Muscle of back (tissue), 11 donors: ENCODE measurements around the gene TMEM222. TPM values are rescaled to one million over a fixed set of nuclear protein-coding genes. Genes with fewer than 3 reads are reported as not detected.

Experiments
- DNase-seq, 3 donors: peaks; one replicate each; pipeline versions ENCODE4 v3.0.0 to v3.0.0-alpha.2; 2013
- polyA plus RNA-seq, 10 donors: library from polyadenylated mRNA; unstranded; fragments of 120-200 nt; gene quantifications; one replicate each; pipeline ENCODE4 v1.2.1, GENCODE V29; 2013; ENCODE audit not compliant: insufficient read length in 10 of 10

The TMEM222 gene
- polyA plus RNA-seq, 10 donors, result 18.6 to 26.9 (median 23.6) TPM

DNA sequence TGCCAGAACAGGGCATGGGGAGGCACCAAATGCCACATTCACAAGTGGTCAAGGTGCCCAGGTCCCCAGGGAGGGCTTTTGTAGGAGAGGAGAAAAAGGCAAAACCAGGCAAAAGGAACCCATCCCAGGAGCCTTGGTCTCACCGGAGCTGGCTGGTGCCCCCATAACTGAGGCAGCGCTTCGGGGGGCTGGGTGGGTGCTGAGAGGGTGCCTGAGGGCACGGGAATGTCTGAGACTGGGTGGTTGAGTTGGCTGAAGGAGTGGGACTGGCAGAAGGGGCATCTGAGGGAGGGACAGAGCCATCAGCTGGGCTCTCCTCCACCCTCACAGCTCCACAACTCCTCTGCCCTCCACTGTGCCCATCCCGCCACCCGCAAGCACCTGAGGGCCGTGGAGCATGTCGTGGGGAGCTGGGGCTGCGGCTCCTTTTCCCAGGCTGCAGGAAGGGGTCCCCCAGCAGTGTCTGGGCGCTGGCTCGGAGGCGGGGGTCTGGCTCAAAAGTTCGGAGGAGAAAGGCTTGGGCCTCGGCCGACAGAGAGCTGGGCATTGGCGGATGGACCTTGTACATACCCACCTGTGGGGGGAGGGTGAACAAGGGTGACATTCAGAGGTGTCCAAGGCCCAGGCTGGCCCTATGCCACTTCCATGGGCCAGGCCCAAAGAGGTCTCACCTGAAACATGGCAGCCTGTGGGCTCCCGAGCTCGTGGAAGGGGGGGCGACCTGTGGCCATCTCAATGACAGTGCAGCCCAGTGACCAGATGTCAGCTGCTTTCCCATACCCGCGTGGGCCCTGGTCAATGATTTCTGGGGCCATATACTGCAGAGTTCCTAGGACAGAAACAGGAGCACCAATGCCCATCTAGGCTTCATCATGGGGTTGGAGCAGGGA, 36.3 kb downstream of the TMEM222 start:
- DNase-seq, result no peak

DNA sequence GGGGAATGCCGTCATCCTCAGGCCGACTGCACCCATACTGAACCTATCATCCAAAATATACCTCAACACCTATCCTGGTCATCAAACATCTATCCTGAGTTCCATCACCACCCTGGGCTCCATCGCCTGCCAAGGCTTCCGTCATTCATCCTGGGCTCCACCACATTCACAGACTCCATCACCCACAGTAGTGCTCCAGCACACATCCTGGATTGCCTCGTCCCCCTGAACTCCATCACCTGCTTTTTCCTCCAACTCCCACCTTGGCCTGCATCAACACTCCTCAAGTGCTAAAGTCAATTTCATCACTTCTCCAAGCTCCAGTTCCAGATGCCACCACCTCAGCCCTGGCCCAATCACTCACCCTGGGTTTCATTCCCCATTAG, 37.0 kb downstream of the TMEM222 start:
- DNase-seq, result no peak

DNA sequence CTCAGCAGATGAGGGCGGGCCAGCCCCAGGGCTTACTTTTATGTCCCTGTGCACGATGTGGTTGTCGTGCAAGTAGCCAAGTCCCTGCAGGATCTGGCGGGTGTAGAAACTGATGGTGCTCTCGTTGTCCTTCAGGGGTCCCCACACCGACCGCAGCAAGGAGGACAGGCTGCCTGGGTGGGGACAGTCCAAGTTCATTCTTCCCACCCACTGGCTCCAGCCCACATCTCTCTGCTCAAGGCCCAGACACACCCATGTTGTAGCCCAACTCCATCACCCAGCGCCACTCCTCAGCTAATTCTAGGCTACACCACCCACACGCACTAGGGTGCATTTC, 37.8 kb downstream of the TMEM222 start:
- DNase-seq, result no peak

GRCh38 chr1:27360159-27361043, 38.4 kb downstream of the TMEM222 start:
- DNase-seq, result no peak

- no peak for DNase-seq
Measured at GRCh38 chr1:27361044-27361402, 39.1 kb downstream of the TMEM222 start.

DNA sequence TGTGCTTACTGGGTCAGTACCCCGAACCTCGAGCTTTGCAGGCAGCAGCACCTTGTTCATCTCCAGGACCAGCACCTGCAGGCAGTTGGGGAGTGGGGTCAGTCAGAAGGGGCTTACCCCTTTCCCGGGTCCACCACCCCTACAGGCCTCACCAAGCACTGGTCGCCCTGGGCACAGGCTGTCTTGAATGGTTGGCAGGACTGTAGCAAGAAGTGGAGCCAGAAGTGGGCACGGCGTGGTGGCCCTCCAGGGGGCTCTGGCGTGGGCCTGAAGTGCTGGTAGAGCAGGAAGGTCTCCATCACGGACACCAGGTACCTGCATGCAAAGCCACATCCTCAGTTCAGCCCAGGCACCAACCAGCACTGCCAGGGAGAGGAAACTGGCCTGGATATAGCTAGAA, 39.6 kb downstream of the TMEM222 start:
- no peak for DNase-seq

DNA sequence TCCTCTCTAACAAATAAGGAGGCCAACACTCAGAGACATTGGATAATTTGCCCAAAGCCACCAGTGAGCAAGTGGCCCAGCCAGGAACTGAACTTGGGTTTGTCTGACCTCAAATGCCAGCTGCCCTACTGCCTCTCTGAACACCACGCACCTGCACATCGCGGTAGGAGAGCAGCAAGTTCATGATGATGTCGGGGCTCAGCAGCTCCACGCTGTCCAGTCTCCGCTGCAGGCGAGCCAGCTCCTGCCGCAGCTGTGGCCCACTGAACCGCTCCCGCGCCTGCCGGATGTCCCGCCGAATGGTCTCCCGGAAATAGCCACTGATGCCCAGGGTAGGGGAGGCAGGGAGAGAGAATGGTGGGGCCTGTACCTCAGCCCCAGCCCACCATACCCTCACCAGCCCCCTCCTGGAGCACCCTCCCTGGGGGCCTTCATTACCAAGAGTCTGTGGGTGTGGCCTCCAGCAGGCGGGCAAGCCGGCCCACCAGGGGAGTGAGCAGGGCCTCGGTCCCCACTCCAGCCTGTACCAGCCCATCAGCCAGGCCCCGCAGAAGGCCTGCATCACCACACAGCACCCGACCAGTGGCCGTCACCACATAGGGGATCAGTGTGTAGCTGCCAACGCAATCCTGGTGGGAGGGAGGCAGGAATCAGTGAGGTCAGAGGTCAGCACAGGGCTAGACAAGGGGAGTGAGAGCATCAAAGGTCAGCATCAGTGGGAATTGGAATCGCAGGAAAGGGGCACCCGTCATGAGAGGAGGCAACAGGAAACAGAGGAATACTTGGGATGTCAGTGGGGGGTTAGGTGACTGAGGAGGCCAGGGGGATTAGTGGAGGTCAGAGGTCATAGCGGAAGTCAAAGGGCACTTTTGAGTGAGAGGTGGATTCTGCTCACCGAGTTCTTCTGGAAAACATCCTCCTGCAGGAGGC, 42.1 kb downstream of the TMEM222 start:
- DNase-seq, result no peak

DNA sequence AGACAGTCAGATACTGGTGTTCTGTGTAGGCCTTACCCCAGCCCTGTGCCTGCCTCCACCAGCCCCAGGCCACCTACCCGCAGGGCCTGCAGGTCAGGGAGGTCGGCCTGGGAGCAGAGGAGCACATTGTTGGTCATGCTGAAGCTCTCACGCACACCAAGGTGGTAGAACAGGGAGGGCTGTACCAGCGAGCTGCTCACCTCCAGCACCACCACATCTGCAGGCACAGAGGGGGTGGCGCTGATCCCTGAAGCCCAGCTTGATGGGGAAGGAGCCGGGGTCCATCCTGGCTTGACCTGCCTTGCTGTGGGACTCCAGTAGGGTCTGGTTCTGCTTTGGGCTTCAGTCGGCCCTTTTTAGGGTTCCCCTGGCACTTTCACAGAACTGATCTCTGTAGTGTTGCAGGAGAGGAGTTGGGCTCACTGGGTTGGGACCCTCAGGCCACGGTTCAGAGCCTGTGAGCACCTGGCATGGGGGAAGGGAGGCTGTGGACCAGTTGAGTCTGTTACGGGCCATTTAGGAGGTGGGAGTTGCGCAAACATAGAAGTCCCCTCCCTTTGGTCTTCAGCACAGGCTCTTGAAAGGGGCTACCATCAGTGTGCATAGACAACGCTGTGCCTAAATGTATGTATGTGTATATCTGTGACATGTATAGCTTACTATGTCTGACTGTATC, 42.9 kb downstream of the TMEM222 start:
- DNase-seq, result no peak

DNA sequence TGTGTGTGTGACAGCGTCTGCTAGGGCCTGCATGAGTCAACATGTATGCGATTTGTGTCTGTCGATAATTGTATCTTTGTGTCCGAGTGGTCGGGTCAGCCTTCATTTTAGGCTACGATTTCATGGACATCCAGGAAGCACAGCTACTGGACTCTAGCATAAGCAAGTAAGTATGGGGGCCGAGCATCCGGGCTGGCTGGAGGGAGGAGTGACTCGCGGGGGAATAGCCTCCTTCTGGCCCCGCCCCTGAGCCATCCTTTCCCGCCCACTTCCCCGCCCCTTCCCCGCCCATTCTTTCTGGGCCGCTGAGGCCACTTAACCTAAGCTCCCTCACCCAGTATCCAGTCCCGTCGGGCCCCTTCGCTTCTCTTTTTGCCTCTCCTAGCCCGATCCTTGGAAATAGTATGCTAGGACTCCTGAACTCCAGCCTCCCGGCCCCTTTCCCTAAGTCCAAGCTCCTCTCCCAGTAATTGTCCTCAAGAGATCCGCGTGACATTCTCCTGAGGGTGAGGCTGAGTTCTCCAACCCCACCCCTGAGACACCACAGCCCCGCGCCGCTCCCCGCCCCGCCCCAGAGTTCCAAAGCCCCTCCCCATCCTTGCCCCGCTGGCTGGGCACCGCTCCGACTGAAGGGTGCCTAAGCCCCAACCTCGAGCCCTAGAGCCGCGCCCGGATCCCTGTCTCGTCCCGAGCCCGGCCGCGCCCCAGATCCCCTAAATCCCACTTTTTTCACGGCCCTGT, 43.6 kb downstream of the TMEM222 start:
- peak; percentile 86 to 94 (median 90) for DNase-seq

DNA sequence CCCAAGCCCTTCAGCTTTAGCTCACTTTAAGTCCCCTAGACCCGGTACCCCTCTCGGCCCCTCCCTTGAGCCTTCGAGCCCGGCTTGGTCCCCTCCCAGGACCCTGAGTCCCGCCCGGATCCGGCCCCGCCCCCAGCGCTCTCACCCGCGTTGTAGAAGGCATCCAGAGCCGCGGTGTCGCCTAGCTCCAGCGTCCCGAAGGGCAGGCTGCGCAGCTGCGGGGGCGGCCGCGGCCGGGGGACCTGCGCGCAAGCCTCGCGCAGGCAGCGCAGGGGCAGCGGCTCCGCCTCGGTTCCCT, 44.1 kb downstream of the TMEM222 start:
- peak; percentile 71 to 92 (median 76) for DNase-seq

- DNase-seq, result peak; percentile 59 to 86 (median 71)
Measured at GRCh38 chr1:27366411-27367159, 44.6 kb downstream of the TMEM222 start, which contains the start of gene MAP3K6. MAP3K6 (minus strand) TSS chr1:27366961; CDS start chr1:27366597, 364 bp downstream.

GRCh38 chr1:27367160-27367650, 45.2 kb downstream of the TMEM222 start:
- DNase-seq, result no peak

DNA sequence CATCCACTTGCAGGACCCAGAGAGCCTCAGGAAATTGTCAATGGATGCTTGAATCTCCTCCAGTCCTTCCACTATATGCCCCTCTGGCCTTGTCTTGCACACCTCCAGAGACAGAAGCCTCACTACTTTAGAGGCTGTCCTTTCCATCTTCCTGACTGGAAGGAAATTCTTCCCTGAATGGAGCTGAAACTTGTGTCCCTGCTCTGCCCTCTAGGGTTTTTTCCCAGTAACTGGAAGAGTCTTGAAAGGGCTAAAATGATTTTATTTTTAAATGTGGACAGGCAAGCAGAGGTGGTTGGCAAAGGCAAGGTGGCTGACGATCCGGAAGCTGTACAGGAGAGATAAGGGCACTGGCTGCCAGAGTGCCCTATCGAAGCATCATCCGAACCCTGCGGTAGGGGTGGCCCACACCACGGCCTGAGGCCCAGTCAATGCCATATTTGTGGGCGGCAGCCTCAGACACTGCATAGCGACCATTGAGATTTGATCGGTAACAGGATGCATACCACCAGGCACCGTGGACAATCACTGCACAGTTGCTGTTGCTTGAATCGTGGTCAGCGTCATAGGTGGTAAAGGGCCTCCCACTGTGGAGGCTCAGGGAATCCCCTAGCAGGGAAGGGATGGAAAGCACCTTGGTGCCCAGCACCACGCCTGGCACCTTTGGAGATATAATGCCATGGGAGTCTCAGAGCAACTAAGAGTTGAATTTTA, 47.1 kb downstream of the TMEM222 start:
- no peak for DNase-seq

GRCh38 chr1:27372022-27372807, 50.3 kb downstream of the TMEM222 start:
- DNase-seq, result no peak

- no peak for DNase-seq
Measured at GRCh38 chr1:27372808-27373690, 51.1 kb downstream of the TMEM222 start.

- no peak for DNase-seq
Measured at GRCh38 chr1:27374362-27375086, 52.6 kb downstream of the TMEM222 start, which contains the start of gene FCN3. FCN3 (minus strand) TSS chr1:27374824; CDS start chr1:27374818, 6 bp downstream.
